Mucosa of descending colon (tissue), 3 donors: ENCODE data around the gene GAREM2. TPM values are rescaled to one million over a fixed set of nuclear protein-coding genes. Genes with fewer than 3 reads are reported as not detected.

Experiments used
- ATAC-seq: fragments of 200-7000 bp; cut with Tn5 transposase; one replicate; pipeline ENCODE4 v1.9.1; 2020; ENCODE audit warnings: mild to moderate bottlenecking, moderate library complexity
- DNase-seq, 3 donors: peaks; one replicate each; pipeline ENCODE4 v3.0.0-alpha.2; 2020
- H3K36me3 ChIP-seq: fragments of 200-600 bp; one replicate; pipeline ENCODE4 v1.8.0; 2021; ENCODE audit warnings: low read depth, mild to moderate bottlenecking
- H3K4me1 ChIP-seq: fragments of 200-600 bp; one replicate; pipeline ENCODE4 v1.8.0; 2021; ENCODE audit warnings: low read depth, mild to moderate bottlenecking
- H3K4me3 ChIP-seq: fragments of 200-600 bp; one replicate; pipeline ENCODE4 v1.8.0; 2021; ENCODE audit warnings: mild to moderate bottlenecking
- H3K9me3 ChIP-seq: fragments of 200-600 bp; one replicate; pipeline ENCODE4 v1.8.0; 2021; ENCODE audit warnings: mild to moderate bottlenecking
- CTCF ChIP-seq: fragments of 200-600 bp; IDR thresholded peaks from one replicate; pipeline ENCODE4 v1.8.0; 2022; ENCODE audit warnings: antibody characterized with exemption, mild to moderate bottlenecking
- intact Hi-C, 2 donors: fragments of 100-400 bp; cut with DNase I in 1 of 2; cut with micrococcal nuclease in 1 of 2; formaldehyde crosslinking; loops; one replicate each; pipeline versions ENCODE4 v1.11.0 to v1.11.1; 2022; cut with DNase I, micrococcal nuclease
- total RNA-seq, 3 donors: library from RNA; stranded (reverse); fragmentation: NEBNext Ultra II Directional in 2 of 3; extraction: Animal tissue kit (Norgen Biotek cat#: 25700) in 2 of 3; gene quantifications; one replicate each; pipeline versions ENCODE4 v1.2.1 to v1.2.4, GENCODE V29; 2021 to 2023
- donor health status: DM: no; HTN: no; CAD: no; lungs with moderate emphysema.
- donor health status: DM: no; HTN: no; CAD: no.
- donor health status: DM: no; HTN: yes; CAD: no.

GAREM2 gene
- total RNA-seq, 3 donors from 2014 or later: 4.0 to 8.8 (median 6.7) TPM

- H3K9me3 ChIP-seq: no peaks in the 10 kb centered on the region
- no peak for DNase-seq
- H3K4me1 ChIP-seq: no peaks in the 10 kb centered on the region
- intact Hi-C loops: no loop called here
- H3K4me3 ChIP-seq: no peak overlapping the region
- no peak for TF ChIP-seq CTCF
- H3K36me3 ChIP-seq: peaks cover 4% of the 10 kb centered on the region
- no peak for ATAC-seq
These were observed 24.6 kb downstream of the GAREM2 start for GRCh38 chr2:26197516-26197915.

GRCh38 chr2:26202981-26203490 is 30.1 kb downstream of the GAREM2 start:
- intact Hi-C loops: no loop called here
- Histone ChIP-seq H3K4me3 (no peak overlapping the region), H3K4me1 (no peaks in the 10 kb centered on the region), H3K36me3 (no peaks in the 10 kb centered on the region), H3K9me3 (no peaks in the 10 kb centered on the region)
- TF ChIP-seq CTCF: no peak
- DNase-seq (no peak), ATAC-seq (no peak)

GRCh38 chr2:26203906-26204305 is 31.0 kb downstream of the GAREM2 start:
- intact Hi-C loops: no loop called here
- ATAC-seq (no peak), DNase-seq (no peak)
- TF ChIP-seq CTCF: no peak
- H3K4me1 ChIP-seq: no peaks in the 10 kb centered on the region
- no peak overlapping the region for H3K4me3 ChIP-seq
- peaks cover 4% of the 10 kb centered on the region for H3K36me3 ChIP-seq
- no peaks in the 10 kb centered on the region for H3K9me3 ChIP-seq

- TF ChIP-seq CTCF: no peak
- intact Hi-C loops: no loop called here
- Histone ChIP-seq H3K9me3 (no peaks in the 10 kb centered on the region), H3K4me1 (no peaks in the 10 kb centered on the region), H3K36me3 (peaks cover 11% of the 10 kb centered on the region), H3K4me3 (no peak overlapping the region)
- DNase-seq (no peak), ATAC-seq (no peak)
These were observed 39.1 kb downstream of the GAREM2 start for GRCh38 chr2:26212011-26212410.

- intact Hi-C loops: no loop called here
- ATAC-seq: peak; percentile 42
- no peak for TF ChIP-seq CTCF
- Histone ChIP-seq H3K9me3 (no peaks in the 10 kb centered on the region), H3K36me3 (no peaks in the 10 kb centered on the region), H3K4me3 (no peak overlapping the region), H3K4me1 (no peaks in the 10 kb centered on the region)
- DNase-seq: no peak
These were observed 41.9 kb downstream of the GAREM2 start for GRCh38 chr2:26214759-26215158.

- Histone ChIP-seq H3K9me3 (no peaks in the 10 kb centered on the region), H3K36me3 (no peaks in the 10 kb centered on the region), H3K4me1 (no peaks in the 10 kb centered on the region), H3K4me3 (no peak overlapping the region)
- intact Hi-C loops: no loop called here
- TF ChIP-seq CTCF: no peak
- no peak for DNase-seq
- no peak for ATAC-seq
These were observed 42.9 kb downstream of the GAREM2 start for GRCh38 chr2:26215833-26216232.
